Endothelial cell of umbilical vein (primary cell): ENCODE measurements around the gene SLC44A1.

Source experiments
- EZH2 ChIP-seq: IDR thresholded peaks from 2 replicates; pipeline ENCODE4 v1.6.1; 2012; ENCODE audit warnings: borderline replicate concordance, low read depth, mild to moderate bottlenecking, moderate library complexity, low read length, inconsistent platforms; ENCODE audit not compliant: severe bottlenecking
- POLR2A ChIP-seq: IDR thresholded peaks from 2 replicates; pipeline ENCODE4 v1.6.1; 2012; ENCODE audit warnings: low read depth, mild to moderate bottlenecking, control low read depth, low read length
- TF ChIP-seq, protein P1 (sequence below), 2 donors: IDR thresholded peaks; 1 replicate in 1 of 2; 2 replicates in 1 of 2; pipeline ENCODE4 v1.5.1; 2011; ENCODE audit warnings: low read length in 2 of 2, mild to moderate bottlenecking in 2 of 2, moderate library complexity in 2 of 2, control low read depth in 1 of 2, inconsistent platforms in 1 of 2, low read depth in 1 of 2; ENCODE audit not compliant: insufficient read depth in 1 of 2; ENCODE audit errors: extremely low read depth in 1 of 2

DNA sequence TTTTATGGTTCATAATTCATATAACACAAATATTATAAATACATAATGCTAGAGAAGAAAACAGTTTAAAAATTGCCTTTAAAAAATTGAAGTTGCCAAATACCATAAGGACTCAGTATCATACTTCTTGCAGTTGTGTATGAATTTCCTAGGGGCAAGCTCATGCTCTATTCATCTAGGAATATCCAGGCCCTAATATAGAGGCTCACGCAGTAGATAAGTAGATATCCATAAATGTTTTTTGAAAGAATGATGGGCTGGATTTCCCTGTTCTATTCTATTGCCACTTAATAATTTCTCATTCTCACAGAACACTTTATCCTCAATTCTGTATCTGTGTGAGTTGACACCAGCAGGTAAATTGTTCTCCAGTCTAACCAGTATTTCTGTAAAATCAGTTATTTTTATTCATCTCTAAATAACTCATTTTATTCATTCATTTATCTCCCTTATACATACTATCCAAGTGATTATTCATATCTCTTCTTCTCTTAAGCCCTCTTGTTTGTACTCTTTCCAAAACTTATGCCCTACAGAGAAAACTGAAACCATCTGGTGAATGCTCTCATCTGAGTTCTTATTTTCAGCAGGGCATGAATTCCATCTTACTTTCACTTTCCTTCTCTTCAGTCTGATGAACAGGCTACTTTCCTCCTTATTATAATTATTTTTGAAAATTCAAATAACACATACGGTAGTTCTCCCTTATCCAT, 97.1 kb downstream of the SLC44A1 start:
- TF ChIP-seq, protein P1, sequence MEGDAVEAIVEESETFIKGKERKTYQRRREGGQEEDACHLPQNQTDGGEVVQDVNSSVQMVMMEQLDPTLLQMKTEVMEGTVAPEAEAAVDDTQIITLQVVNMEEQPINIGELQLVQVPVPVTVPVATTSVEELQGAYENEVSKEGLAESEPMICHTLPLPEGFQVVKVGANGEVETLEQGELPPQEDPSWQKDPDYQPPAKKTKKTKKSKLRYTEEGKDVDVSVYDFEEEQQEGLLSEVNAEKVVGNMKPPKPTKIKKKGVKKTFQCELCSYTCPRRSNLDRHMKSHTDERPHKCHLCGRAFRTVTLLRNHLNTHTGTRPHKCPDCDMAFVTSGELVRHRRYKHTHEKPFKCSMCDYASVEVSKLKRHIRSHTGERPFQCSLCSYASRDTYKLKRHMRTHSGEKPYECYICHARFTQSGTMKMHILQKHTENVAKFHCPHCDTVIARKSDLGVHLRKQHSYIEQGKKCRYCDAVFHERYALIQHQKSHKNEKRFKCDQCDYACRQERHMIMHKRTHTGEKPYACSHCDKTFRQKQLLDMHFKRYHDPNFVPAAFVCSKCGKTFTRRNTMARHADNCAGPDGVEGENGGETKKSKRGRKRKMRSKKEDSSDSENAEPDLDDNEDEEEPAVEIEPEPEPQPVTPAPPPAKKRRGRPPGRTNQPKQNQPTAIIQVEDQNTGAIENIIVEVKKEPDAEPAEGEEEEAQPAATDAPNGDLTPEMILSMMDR (IDR thresholded peaks at IDR 0.05; ENCODE audit: extremely low read depth in 1 of 2, insufficient read depth in 1 of 2, low read depth in 1 of 2, low read length in 2 of 2): no peak
- no peak for TF ChIP-seq EZH2
- no peak for TF ChIP-seq POLR2A
